GM19193 (cell line): ENCODE measurements around the gene DGKZ.

Experiments
- POLR2A ChIP-seq: IDR thresholded peaks from 4 replicates; pipeline ENCODE4 v1.6.1; 2011; ENCODE audit not compliant: insufficient read depth, insufficient read length; ENCODE audit errors: extremely low read depth

Gene DGKZ

GRCh38 chr11:46388619-46389449, 41.6 kb downstream of the DGKZ start:
- no peak for TF ChIP-seq POLR2A

GRCh38 chr11:46389450-46390330, 42.4 kb downstream of the DGKZ start:
- no peak for TF ChIP-seq POLR2A

GRCh38 chr11:46390331-46391171, 43.3 kb downstream of the DGKZ start:
- TF ChIP-seq POLR2A: no peak

- TF ChIP-seq POLR2A: no peak
Observed at GRCh38 chr11:46391186-46391577, 43.9 kb downstream of the DGKZ start.

- no peak for TF ChIP-seq POLR2A
Observed at GRCh38 chr11:46391578-46392420, 44.5 kb downstream of the DGKZ start, which contains the start of gene CHRM4. CHRM4 (minus strand) TSS chr11:46391776; CDS start chr11:46386557, 5,219 bp downstream.

GRCh38 chr11:46392421-46393230, 45.4 kb downstream of the DGKZ start:
- no peak for TF ChIP-seq POLR2A

- TF ChIP-seq POLR2A: no peak
Observed at GRCh38 chr11:46393231-46393616, 46.0 kb downstream of the DGKZ start.

- TF ChIP-seq POLR2A: no peak
Observed at GRCh38 chr11:46393759-46394158, 46.5 kb downstream of the DGKZ start.

GRCh38 chr11:46397526-46397925, 50.3 kb downstream of the DGKZ start:
- no peak for TF ChIP-seq POLR2A

- no peak for TF ChIP-seq POLR2A
Observed at GRCh38 chr11:46402957-46403902, 56.0 kb downstream of the DGKZ start.

- TF ChIP-seq POLR2A: no peak
Observed at GRCh38 chr11:46404476-46405017, 57.3 kb downstream of the DGKZ start.

GRCh38 chr11:46407635-46408034, 60.4 kb downstream of the DGKZ start:
- no peak for TF ChIP-seq POLR2A

GRCh38 chr11:46408407-46408986, 61.2 kb downstream of the DGKZ start:
- TF ChIP-seq POLR2A: no peak
